GM10248 (cell line): Measurements from ENCODE around the gene RTN4IP1.
"Not testable (repeated sequence)": the region's sequence is repeated elsewhere in the genome, so short reads cannot be mapped to it uniquely, and the experiment has no call there.

Experiments
- CTCF ChIA-PET: fragments of 300-600 bp; sonication (Branson Sonifier 250); formaldehyde crosslinking; extraction: SDS; loops from one replicate; lab custom pipeline; 2021; ENCODE audit warnings: antibody characterized with exemption; lab: Yijun Ruan, JAX
- POLR2A ChIA-PET: fragments of 350-650 bp; sonication (Branson Sonifier 250); formaldehyde crosslinking; extraction: SDS; loops from one replicate; lab custom pipeline; 2020; ENCODE audit warnings: antibody characterized with exemption; lab: Yijun Ruan, JAX
- DNase-seq: peaks from one replicate; pipeline ENCODE4 v3.0.0; 2012; ENCODE audit errors: extremely low spot score
- TF ChIP-seq, protein P1 (sequence below): IDR thresholded peaks from 2 replicates; pipeline ENCODE4 v1.5.1; 2012; ENCODE audit warnings: mild to moderate bottlenecking, low read depth; ENCODE audit errors: extremely low read depth, missing control alignments, control extremely low read depth

Gene RTN4IP1

GRCh38 chr6:106556368-106556960 is 72.8 kb downstream of the RTN4IP1 start:
- CTCF ChIA-PET, result interaction anchor here (0.9 to 3.1 kb wide), 4 partner anchors 16 to 98 kb away, joined by 3 to 12 read pairs (median 4); no protein-coding TSS in a partner anchor
- POLR2A ChIA-PET, result no interaction called here
- TF ChIP-seq, protein P1, sequence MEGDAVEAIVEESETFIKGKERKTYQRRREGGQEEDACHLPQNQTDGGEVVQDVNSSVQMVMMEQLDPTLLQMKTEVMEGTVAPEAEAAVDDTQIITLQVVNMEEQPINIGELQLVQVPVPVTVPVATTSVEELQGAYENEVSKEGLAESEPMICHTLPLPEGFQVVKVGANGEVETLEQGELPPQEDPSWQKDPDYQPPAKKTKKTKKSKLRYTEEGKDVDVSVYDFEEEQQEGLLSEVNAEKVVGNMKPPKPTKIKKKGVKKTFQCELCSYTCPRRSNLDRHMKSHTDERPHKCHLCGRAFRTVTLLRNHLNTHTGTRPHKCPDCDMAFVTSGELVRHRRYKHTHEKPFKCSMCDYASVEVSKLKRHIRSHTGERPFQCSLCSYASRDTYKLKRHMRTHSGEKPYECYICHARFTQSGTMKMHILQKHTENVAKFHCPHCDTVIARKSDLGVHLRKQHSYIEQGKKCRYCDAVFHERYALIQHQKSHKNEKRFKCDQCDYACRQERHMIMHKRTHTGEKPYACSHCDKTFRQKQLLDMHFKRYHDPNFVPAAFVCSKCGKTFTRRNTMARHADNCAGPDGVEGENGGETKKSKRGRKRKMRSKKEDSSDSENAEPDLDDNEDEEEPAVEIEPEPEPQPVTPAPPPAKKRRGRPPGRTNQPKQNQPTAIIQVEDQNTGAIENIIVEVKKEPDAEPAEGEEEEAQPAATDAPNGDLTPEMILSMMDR, result peak; percentile 54
- DNase-seq, result no peak

- TF ChIP-seq, protein P1, result no peak
- ChIA-PET CTCF (interaction anchor here (1.1 to 3.1 kb wide), 2 partner anchors 43 to 46 kb away, joined by 4 to 12 read pairs; no protein-coding TSS in a partner anchor), POLR2A (no interaction called here)
- no peak for DNase-seq
Observed at GRCh38 chr6:106555767-106556166, 73.5 kb downstream of the RTN4IP1 start.

GRCh38 chr6:106553440-106553839 is 75.9 kb downstream of the RTN4IP1 start:
- no peak for DNase-seq
- POLR2A ChIA-PET, result no interaction called here
- TF ChIP-seq, protein P1, result no peak
- CTCF ChIA-PET, result interaction anchor here (0.9 to 3.1 kb wide), 8 partner anchors 13 to 108 kb away, joined by 3 to 14 read pairs (median 5); no protein-coding TSS in a partner anchor

DNA sequence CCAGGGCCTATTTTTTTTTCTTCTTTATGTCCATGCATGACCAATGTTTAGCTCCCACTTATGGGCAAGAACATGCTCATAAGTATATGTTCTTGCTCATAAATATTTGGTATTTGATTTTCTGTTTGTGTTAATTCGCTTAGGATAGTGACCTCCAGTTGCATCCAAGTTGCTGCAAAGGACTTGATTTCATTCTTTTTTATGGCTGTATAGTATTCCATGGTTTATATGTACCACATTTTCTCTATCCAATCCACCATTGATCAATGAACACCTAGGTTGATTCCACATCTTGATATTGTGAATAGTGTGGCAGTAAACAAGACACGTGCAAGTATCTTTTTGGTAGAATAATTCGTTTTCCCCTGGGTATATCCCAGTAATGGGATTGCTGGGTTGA is 78.1 kb downstream of the RTN4IP1 start:
- ChIA-PET CTCF (interaction anchor here (1.1 to 2.4 kb wide), 3 partner anchors 16 to 101 kb away, joined by 3 to 6 read pairs (median 3); no protein-coding TSS in a partner anchor), POLR2A (no interaction called here)
- DNase-seq, result no peak
- TF ChIP-seq, protein P1, result no peak

GRCh38 chr6:106549521-106549920 is 79.8 kb downstream of the RTN4IP1 start:
- ChIA-PET POLR2A (no interaction called here), CTCF (interaction anchor here (1.2 to 2.4 kb wide), 2 partner anchors 17 to 430 kb away, joined by 3 to 6 read pairs; no protein-coding TSS in a partner anchor)
- no peak for DNase-seq
- TF ChIP-seq, protein P1, result no peak

- POLR2A ChIA-PET, DNase-seq: not testable (repeated sequence)
- CTCF ChIA-PET, result interaction anchor here (1.7 to 2.4 kb wide), 2 partner anchors 18 kb away, joined by 6 to 7 read pairs; no protein-coding TSS in a partner anchor
Observed at GRCh38 chr6:106548926-106549455, 80.3 kb downstream of the RTN4IP1 start.

GRCh38 chr6:106547601-106548453 is 81.5 kb downstream of the RTN4IP1 start:
- POLR2A ChIA-PET, result no interaction called here

More at GRCh38 chr6:106547601-106548453, 81.5 kb downstream of the RTN4IP1 start:
- TF ChIP-seq, protein P1, result no peak
- CTCF ChIA-PET, result interaction anchor here (1.0 to 1.7 kb wide), 2 partner anchors 8 to 19 kb away, joined by 3 to 7 read pairs; no protein-coding TSS in a partner anchor
- DNase-seq, result no peak
